A204.1 (cell line): ENCODE data around the gene ADISSP.

Source experiments
- FAIRE-seq: peaks from 2 replicates; lab custom pipeline; 2012; peaks lifted over from hg19 to GRCh38; lab: Jason Lieb, UNC

ADISSP gene

GRCh38 chr20:3753501-3754275 is 13.9 kb downstream of the ADISSP start:
- no peak for FAIRE-seq

- FAIRE-seq: no peak
These were observed 14.5 kb downstream of the ADISSP start for GRCh38 chr20:3753098-3753497.

- no peak for FAIRE-seq
These were observed 15.2 kb downstream of the ADISSP start for GRCh38 chr20:3752386-3752759.

- FAIRE-seq: no peak
These were observed 15.7 kb downstream of the ADISSP start for GRCh38 chr20:3751675-3752385.

GRCh38 chr20:3751305-3751674 is 16.3 kb downstream of the ADISSP start:
- no peak for FAIRE-seq

- FAIRE-seq: no peak
These were observed 17.6 kb downstream of the ADISSP start for GRCh38 chr20:3749689-3750531.

GRCh38 chr20:3749087-3749688 is 18.4 kb downstream of the ADISSP start:
- no peak for FAIRE-seq

GRCh38 chr20:3748073-3748472 is 19.5 kb downstream of the ADISSP start:
- no peak for FAIRE-seq

- FAIRE-seq: no peak
These were observed 20.1 kb downstream of the ADISSP start for GRCh38 chr20:3747471-3747870.

GRCh38 chr20:3745686-3746173 is 21.8 kb downstream of the ADISSP start:
- FAIRE-seq: no peak

- no peak for FAIRE-seq
These were observed 22.5 kb downstream of the ADISSP start for GRCh38 chr20:3744806-3745685.

- FAIRE-seq: no peak
These were observed 23.5 kb downstream of the ADISSP start for GRCh38 chr20:3744037-3744436.

- no peak for FAIRE-seq
These were observed 24.3 kb downstream of the ADISSP start for GRCh38 chr20:3743251-3743650.

- no peak for FAIRE-seq
These were observed 25.6 kb downstream of the ADISSP start for GRCh38 chr20:3741836-3742458.

- no peak for FAIRE-seq
These were observed 26.8 kb downstream of the ADISSP start for GRCh38 chr20:3740615-3741301.

GRCh38 chr20:3739926-3740451 is 27.6 kb downstream of the ADISSP start:
- FAIRE-seq: no peak

GRCh38 chr20:3739054-3739925 is 28.3 kb downstream of the ADISSP start:
- FAIRE-seq: no peak

GRCh38 chr20:3738111-3739053 is 29.2 kb downstream of the ADISSP start:
- no peak for FAIRE-seq
